ENCODE results near the gene MEX3C. TPM values are rescaled to one million over a fixed set of nuclear protein-coding genes. Genes with fewer than 3 reads are reported as not detected.

MEX3C gene
- total RNA-seq, 1 donor from 2014 or later, result 17.2 TPM

DNA sequence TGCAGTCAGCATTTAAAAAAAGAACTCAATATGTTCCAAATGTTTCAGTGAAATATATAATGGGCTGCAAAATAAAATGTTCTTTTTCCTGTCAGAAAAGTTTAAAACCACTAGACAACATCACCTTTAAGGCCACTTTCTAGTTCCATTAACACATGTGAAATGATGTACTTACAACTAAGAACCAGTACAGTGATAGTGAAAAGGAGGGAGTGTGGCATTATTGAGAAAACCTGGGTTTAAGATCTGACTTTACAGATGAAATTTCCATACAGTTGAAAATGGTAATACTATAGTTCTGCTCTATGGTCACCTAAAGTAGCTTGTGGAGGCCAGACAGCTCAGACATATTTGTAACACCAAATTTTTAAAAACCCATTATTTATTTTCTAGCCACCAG lies 14.7 kb downstream of the MEX3C start:
- Histone ChIP-seq H3K4me1 (peaks cover 48% of the 10 kb centered on the region), H3K27ac (replicated peaks) (no peak overlapping the region), H3K36me3 (peaks cover 5% of the 10 kb centered on the region), H3K27me3 (ENCODE audit: low read depth) (no peaks in the 10 kb centered on the region), H3K9me3 (replicated peaks) (no peaks in the 10 kb centered on the region), H3K4me3 (no peak overlapping the region)
- DNase-seq, result no peak
- TF ChIP-seq, protein P1, sequence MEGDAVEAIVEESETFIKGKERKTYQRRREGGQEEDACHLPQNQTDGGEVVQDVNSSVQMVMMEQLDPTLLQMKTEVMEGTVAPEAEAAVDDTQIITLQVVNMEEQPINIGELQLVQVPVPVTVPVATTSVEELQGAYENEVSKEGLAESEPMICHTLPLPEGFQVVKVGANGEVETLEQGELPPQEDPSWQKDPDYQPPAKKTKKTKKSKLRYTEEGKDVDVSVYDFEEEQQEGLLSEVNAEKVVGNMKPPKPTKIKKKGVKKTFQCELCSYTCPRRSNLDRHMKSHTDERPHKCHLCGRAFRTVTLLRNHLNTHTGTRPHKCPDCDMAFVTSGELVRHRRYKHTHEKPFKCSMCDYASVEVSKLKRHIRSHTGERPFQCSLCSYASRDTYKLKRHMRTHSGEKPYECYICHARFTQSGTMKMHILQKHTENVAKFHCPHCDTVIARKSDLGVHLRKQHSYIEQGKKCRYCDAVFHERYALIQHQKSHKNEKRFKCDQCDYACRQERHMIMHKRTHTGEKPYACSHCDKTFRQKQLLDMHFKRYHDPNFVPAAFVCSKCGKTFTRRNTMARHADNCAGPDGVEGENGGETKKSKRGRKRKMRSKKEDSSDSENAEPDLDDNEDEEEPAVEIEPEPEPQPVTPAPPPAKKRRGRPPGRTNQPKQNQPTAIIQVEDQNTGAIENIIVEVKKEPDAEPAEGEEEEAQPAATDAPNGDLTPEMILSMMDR (IDR thresholded peaks at IDR 0.05; ENCODE audit: borderline replicate concordance), result no peak
- intact Hi-C loops (cut with micrococcal nuclease), result no loop called here

DNA sequence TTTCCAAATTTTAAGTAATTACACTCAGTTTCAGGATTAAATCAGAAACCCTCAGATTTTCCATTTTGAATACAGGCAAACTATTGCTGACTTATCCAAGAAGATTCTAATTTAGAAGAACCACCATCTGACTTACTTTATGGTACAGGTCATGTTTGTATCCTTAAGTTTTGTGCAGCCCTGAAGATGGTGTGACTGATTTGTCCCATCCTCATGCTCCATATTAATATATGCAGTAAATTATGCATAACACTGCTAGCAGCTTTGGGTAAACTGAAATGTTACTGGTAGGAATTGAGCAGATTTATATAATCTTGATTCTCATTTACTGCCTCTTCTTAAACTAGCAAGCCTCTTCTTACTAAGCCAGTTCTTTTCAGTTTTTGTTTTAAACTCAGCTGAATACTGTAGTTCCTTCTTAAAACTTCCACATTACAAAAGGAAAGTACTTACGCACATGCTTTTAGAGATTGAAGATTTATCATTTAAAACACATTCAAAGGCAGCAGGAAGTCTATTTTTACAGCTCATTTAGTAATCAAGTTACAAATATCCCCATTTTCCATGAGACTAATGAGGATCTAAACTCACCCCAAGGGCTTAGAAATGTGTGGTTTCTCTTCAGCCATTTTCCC lies 25.7 kb downstream of the MEX3C start:
- Histone ChIP-seq H3K36me3 (peaks cover 17% of the 10 kb centered on the region), H3K4me3 (no peak overlapping the region), H3K27me3 (ENCODE audit: low read depth) (no peaks in the 10 kb centered on the region), H3K4me1 (peaks cover 5% of the 10 kb centered on the region), H3K27ac (replicated peaks) (no peak overlapping the region), H3K9me3 (replicated peaks) (no peaks in the 10 kb centered on the region)
- no peak for DNase-seq
- TF ChIP-seq, protein P1 (IDR thresholded peaks at IDR 0.05; ENCODE audit: borderline replicate concordance), result no peak
- intact Hi-C loops (cut with micrococcal nuclease), result no loop called here

DNA sequence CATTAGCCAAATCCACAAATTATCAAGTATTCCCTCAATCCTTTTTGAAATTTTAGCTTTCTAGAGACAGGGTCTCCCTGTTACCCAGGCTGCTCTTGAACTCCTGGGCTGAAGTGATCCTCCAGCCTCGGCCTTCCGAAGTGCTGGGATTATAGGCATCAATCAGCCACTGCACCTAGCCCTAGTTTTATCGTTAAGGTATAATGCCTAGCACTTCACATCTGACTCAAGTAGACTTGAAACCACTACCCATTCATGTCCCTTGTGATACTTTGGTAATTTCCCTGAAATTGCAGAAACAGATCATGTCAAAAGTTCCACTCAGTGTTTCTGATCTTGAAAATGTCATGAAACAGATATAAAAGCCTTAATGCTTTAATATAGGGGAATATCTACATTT lies 26.3 kb downstream of the MEX3C start:
- no peaks in the 10 kb centered on the region for H3K27me3 ChIP-seq (ENCODE audit: low read depth)
- H3K4me3 ChIP-seq, result no peak overlapping the region
- DNase-seq, result no peak
- TF ChIP-seq, protein P1 (IDR thresholded peaks at IDR 0.05; ENCODE audit: borderline replicate concordance), result no peak
- intact Hi-C loops (cut with micrococcal nuclease), result no loop called here
- no peak overlapping the region for H3K27ac ChIP-seq (replicated peaks)
- peaks cover 5% of the 10 kb centered on the region for H3K4me1 ChIP-seq
- peaks cover 11% of the 10 kb centered on the region for H3K36me3 ChIP-seq
- H3K9me3 ChIP-seq (replicated peaks), result no peaks in the 10 kb centered on the region

DNA sequence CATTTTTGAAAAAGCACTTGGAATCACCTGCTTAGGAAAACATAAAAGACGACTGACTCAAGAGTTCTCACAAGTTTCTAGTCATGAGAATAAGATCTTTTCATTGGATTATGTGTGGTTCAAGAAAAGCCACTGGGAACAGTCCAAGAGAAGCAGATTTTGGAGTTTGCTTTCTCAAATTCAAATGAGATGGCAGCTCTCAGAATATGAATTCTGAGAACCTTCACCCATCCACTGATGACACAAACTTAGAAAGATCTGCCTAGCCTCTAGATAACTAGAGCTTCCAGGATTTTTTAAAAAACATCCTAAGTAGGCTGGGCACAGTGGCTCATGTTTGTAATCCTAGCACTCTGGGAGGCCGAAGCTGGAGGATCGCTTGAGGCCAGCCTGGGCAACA lies 26.8 kb downstream of the MEX3C start:
- no peak for DNase-seq
- H3K27me3 ChIP-seq (ENCODE audit: low read depth), result no peaks in the 10 kb centered on the region
- peaks cover 5% of the 10 kb centered on the region for H3K4me1 ChIP-seq
- H3K9me3 ChIP-seq (replicated peaks), result no peaks in the 10 kb centered on the region
- intact Hi-C loops (cut with micrococcal nuclease), result no loop called here
- no peak overlapping the region for H3K4me3 ChIP-seq
- no peak overlapping the region for H3K27ac ChIP-seq (replicated peaks)
- H3K36me3 ChIP-seq, result peaks cover 6% of the 10 kb centered on the region
- TF ChIP-seq, protein P1 (IDR thresholded peaks at IDR 0.05; ENCODE audit: borderline replicate concordance), result no peak

DNA sequence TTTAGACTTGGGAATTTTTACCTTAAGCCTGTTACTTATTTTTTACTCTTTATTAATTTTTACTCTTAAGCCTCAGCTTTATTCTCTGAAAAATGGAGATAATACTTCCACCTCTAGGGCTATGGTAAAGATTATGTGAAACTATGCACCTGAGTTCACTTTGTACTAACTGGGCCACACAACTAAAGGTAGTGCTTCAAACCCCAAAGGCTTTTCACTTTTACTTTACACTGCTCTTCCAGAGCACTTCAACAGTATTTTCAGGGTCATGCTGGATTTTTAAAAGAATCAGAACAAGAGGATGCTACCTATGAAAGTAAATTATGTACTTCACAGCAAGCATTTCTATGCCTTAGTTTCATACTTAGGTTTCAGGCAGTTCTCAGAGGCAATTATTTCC lies 27.8 kb downstream of the MEX3C start:
- Histone ChIP-seq H3K9me3 (replicated peaks) (no peaks in the 10 kb centered on the region), H3K4me3 (no peak overlapping the region), H3K36me3 (no peaks in the 10 kb centered on the region), H3K27me3 (ENCODE audit: low read depth) (no peaks in the 10 kb centered on the region), H3K4me1 (peaks cover 7% of the 10 kb centered on the region), H3K27ac (replicated peaks) (no peak overlapping the region)
- no peak for DNase-seq
- intact Hi-C loops (cut with micrococcal nuclease), result no loop called here
- TF ChIP-seq, protein P1 (IDR thresholded peaks at IDR 0.05; ENCODE audit: borderline replicate concordance), result no peak
